Activated naive CD4-positive, alpha-beta T cell treated with anti-CD3 and anti-CD28 coated beads, Interleukin-2, amount 10 ng/mL, durations not matched to agents 7 days and 5 days (primary cell): ENCODE results near the gene ZNF774.
"Not testable (repeated sequence)": the region's sequence is repeated elsewhere in the genome, so short reads cannot be mapped to it uniquely, and the experiment has no call there.

Source experiments
- CTCF ChIA-PET: fragments of 350-600 bp; sonication (Branson Sonifier 250); formaldehyde crosslinking; loops from one replicate; lab custom pipeline; 2021; ENCODE audit warnings: antibody characterized with exemption; lab: Charles Lee
- DNase-seq: peaks from one replicate; pipeline ENCODE4 v3.0.0-alpha.2; 2020
- H3K27ac Mint-ChIP-seq: one replicate; pipeline ENCODE4 v1.8.0; 2021; ENCODE audit warnings: mild to moderate bottlenecking, moderate library complexity, mixed read lengths
- H3K27me3 Mint-ChIP-seq: one replicate; pipeline ENCODE4 v1.8.0; 2021; ENCODE audit warnings: mild to moderate bottlenecking, mixed read lengths
- H3K36me3 Mint-ChIP-seq: one replicate; pipeline ENCODE4 v1.8.0; 2021; ENCODE audit warnings: mixed read lengths
- H3K4me1 Mint-ChIP-seq: one replicate; pipeline ENCODE4 v1.8.0; 2021; ENCODE audit warnings: mixed read lengths
- H3K4me3 Mint-ChIP-seq: one replicate; pipeline ENCODE4 v1.8.0; 2021; ENCODE audit warnings: mild to moderate bottlenecking, moderate library complexity, mixed read lengths
- H3K9me3 Mint-ChIP-seq: one replicate; pipeline ENCODE4 v1.8.0; 2021; ENCODE audit warnings: mixed read lengths

The ZNF774 gene

DNA sequence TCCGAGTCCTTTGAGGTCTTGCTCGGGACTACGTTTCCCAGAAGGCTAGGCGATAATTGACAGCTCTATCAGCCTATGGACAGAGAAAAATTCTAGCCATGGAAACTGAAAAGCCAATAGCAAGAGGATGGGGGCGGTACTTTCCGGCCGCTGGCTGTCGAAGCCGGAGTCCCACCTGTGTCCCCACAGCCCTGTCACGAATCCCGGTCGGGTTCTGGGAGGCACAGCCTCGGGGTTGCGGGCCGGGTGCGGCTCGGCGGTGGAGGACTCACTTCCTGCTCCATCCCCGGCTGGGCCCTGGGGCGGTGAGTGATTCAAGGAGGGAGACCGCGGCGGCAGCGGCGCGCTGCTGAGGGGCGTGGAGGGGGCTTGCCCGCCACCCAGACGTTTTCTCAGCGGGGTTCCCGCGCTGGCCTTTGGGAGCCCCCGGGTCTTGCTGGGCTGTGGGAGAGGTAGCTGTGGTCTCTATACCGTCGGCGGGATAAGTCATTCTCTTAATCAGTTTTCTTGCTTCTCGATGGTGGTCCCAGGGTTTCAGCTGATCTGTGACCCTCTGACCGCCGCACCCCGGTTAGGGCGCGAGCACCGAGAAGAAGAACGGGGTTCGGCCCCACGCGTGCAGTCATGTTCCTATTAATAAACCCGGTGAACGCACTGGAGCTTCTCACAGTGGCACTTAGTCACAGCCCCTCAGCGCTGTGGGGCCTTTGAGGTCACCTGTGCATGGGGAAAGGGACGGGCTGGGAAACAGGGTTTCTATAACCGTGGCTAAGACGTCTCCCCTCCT, at the start of gene ZNF774:
ZNF774 (plus strand) TSS at position 178 of the 787 bp plus-strand sequence. CDS start 2,377 bp downstream, outside the sequence.
- no peaks in the 10 kb centered on the region for H3K9me3 Mint-ChIP-seq
- peak within 1 kb of the TSS; percentile 60 for H3K27ac Mint-ChIP-seq
- CTCF ChIA-PET = interaction anchor here (0.6 to 1.4 kb wide), 4 partner anchors 9 to 130 kb away, joined by 3 to 6 read pairs (median 4); no protein-coding TSS in a partner anchor
- peak within 1 kb of the TSS; percentile 84 for H3K4me3 Mint-ChIP-seq
- no peaks in the 10 kb centered on the region for H3K36me3 Mint-ChIP-seq
- H3K27me3 Mint-ChIP-seq = peaks cover 45% of the 10 kb centered on the region
- H3K4me1 Mint-ChIP-seq = peaks cover 24% of the 10 kb centered on the region
- peak; percentile 95 for DNase-seq

DNA sequence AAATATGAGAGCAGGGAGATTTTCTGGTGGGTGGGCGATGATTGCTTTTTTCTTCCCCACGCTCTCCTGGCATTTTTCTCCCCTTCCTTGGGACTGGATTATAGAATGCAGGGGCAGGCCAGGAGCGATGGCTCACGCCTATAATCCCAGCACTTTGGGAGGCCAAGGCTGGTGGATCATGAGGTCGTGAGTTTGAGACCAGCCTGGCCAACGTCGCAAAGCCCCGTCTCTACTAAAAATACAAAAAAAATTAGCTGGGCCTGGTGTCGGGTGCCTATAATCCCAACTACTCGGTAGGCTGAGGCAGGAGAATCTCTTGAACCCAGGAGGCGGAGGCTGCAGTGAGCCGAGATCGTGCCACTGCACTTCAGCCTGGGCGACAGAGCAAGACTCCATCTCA, 46.7 kb upstream of the ZNF774 start:
- DNase-seq, H3K9me3 Mint-ChIP-seq, H3K4me3 Mint-ChIP-seq, H3K27ac Mint-ChIP-seq, H3K36me3 Mint-ChIP-seq: not testable (repeated sequence)
- CTCF ChIA-PET = interaction anchor here (1.4 to 8.1 kb wide), 3 partner anchors 12 to 162 kb away, joined by 3 to 91 read pairs (median 33); no protein-coding TSS in a partner anchor
- peaks cover 34% of the 10 kb centered on the region for H3K4me1 Mint-ChIP-seq
- H3K27me3 Mint-ChIP-seq = peaks cover 12% of the 10 kb centered on the region

GRCh38 chr15:90305932-90306331, 46.2 kb upstream of the ZNF774 start:
- H3K9me3 Mint-ChIP-seq = no peaks in the 10 kb centered on the region
- no peak overlapping the region for H3K27ac Mint-ChIP-seq
- peaks cover 31% of the 10 kb centered on the region for H3K4me1 Mint-ChIP-seq
- no peaks in the 10 kb centered on the region for H3K36me3 Mint-ChIP-seq
- CTCF ChIA-PET = interaction anchor here (1.4 to 8.1 kb wide), 6 partner anchors 12 to 628 kb away, joined by 3 to 91 read pairs (median 6); no protein-coding TSS in a partner anchor
- peaks cover 12% of the 10 kb centered on the region for H3K27me3 Mint-ChIP-seq
- no peak for DNase-seq
- no peak overlapping the region for H3K4me3 Mint-ChIP-seq

GRCh38 chr15:90306560-90306959, 45.5 kb upstream of the ZNF774 start:
- peak overlapping the region; percentile 70 for H3K27ac Mint-ChIP-seq
- H3K4me1 Mint-ChIP-seq = peaks cover 24% of the 10 kb centered on the region
- DNase-seq = peak; percentile 50
- no peak overlapping the region for H3K4me3 Mint-ChIP-seq
- peaks cover 6% of the 10 kb centered on the region for H3K27me3 Mint-ChIP-seq
- no peaks in the 10 kb centered on the region for H3K9me3 Mint-ChIP-seq
- CTCF ChIA-PET = interaction anchor here (1.4 to 8.1 kb wide), 7 partner anchors 13 to 627 kb away, joined by 3 to 91 read pairs (median 7); no protein-coding TSS in a partner anchor
- no peaks in the 10 kb centered on the region for H3K36me3 Mint-ChIP-seq

- no peak overlapping the region for H3K27ac Mint-ChIP-seq
- H3K27me3 Mint-ChIP-seq = peaks cover 14% of the 10 kb centered on the region
- no peaks in the 10 kb centered on the region for H3K9me3 Mint-ChIP-seq
- no peaks in the 10 kb centered on the region for H3K36me3 Mint-ChIP-seq
- H3K4me1 Mint-ChIP-seq = peaks cover 19% of the 10 kb centered on the region
- no peak overlapping the region for H3K4me3 Mint-ChIP-seq
- no peak for DNase-seq
- CTCF ChIA-PET = interaction anchor here (1.4 to 8.1 kb wide), 7 partner anchors 12 to 626 kb away, joined by 3 to 91 read pairs (median 7); no protein-coding TSS in a partner anchor
Observed at GRCh38 chr15:90307661-90308060, 44.4 kb upstream of the ZNF774 start.

GRCh38 chr15:90309020-90309419, 43.1 kb upstream of the ZNF774 start:
- Mint-ChIP-seq H3K9me3 (no peaks in the 10 kb centered on the region), H3K4me1 (peaks cover 19% of the 10 kb centered on the region), H3K27me3 (peaks cover 19% of the 10 kb centered on the region), H3K27ac (no peak overlapping the region), H3K4me3 (no peak overlapping the region), H3K36me3 (no peaks in the 10 kb centered on the region)
- CTCF ChIA-PET = interaction anchor here (0.9 to 3.9 kb wide), 4 partner anchors 7 to 42 kb away, joined by 3 to 21 read pairs (median 6); no protein-coding TSS in a partner anchor
- DNase-seq = no peak

GRCh38 chr15:90315278-90315982, 36.7 kb upstream of the ZNF774 start:
- no peaks in the 10 kb centered on the region for H3K9me3 Mint-ChIP-seq
- H3K27me3 Mint-ChIP-seq = peaks cover 33% of the 10 kb centered on the region
- CTCF ChIA-PET = interaction anchor here (0.6 to 2.9 kb wide), 5 partner anchors 14 to 610 kb away, joined by 3 to 12 read pairs (median 5); no protein-coding TSS in a partner anchor
- peaks cover 5% of the 10 kb centered on the region for H3K4me1 Mint-ChIP-seq
- no peak overlapping the region for H3K27ac Mint-ChIP-seq
- H3K4me3 Mint-ChIP-seq = no peak overlapping the region
- no peak for DNase-seq
- H3K36me3 Mint-ChIP-seq = no peaks in the 10 kb centered on the region

DNA sequence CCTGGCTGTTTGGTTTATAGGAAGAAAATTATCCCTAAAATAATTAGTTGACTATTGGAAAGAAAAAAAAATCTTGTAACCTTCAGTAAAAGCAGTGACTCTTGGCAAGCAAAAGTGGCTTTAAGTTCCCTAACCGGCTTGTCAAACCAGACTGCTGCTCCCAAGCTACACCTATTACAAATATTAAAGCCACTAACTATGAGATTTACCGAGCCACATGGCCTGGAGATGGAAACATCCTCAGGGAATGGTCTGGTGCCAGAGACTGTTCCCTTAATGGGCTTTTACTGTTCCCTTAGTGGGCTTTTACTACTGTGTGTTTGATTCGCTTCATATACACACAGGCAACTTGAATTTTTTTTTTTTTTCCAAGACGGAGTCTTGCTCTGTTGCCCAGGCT, 35.9 kb upstream of the ZNF774 start:
- H3K27ac Mint-ChIP-seq = no peak overlapping the region
- CTCF ChIA-PET = interaction anchor here (0.8 to 2.9 kb wide), 4 partner anchors 15 to 166 kb away, joined by 3 to 12 read pairs (median 6); no protein-coding TSS in a partner anchor
- no peaks in the 10 kb centered on the region for H3K9me3 Mint-ChIP-seq

DNA sequence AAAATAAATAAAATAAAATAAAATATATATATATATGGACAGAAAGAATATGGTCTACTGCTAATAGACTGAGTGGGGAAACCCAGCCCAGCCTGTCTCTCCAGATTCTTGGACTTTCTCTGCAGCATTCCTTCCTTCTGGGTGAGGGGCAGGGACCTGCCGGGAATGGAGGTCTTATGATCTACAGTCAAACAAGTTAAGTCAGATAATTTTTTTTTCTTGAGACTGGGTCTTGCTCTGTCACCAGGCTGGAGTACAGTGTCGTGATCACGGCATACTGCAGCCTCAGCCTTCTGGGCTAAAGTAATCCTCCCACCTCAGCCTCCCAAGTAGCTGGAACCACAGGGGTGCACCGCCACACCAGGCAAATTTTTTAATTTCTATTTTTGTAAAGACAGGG, 33.5 kb upstream of the ZNF774 start:
- H3K27me3 Mint-ChIP-seq = peaks cover 33% of the 10 kb centered on the region
- no peaks in the 10 kb centered on the region for H3K9me3 Mint-ChIP-seq
- H3K4me1 Mint-ChIP-seq = peaks cover 7% of the 10 kb centered on the region
- no peaks in the 10 kb centered on the region for H3K36me3 Mint-ChIP-seq
- H3K4me3 Mint-ChIP-seq = no peak overlapping the region
- DNase-seq = no peak
- no peak overlapping the region for H3K27ac Mint-ChIP-seq
- CTCF ChIA-PET = interaction anchor here (0.8 to 4.2 kb wide), 14 partner anchors 8 to 331 kb away, joined by 3 to 137 read pairs (median 13); no protein-coding TSS in a partner anchor

More for the DNA sequence above, 35.9 kb upstream of the ZNF774 start:
- H3K27me3 Mint-ChIP-seq = peaks cover 33% of the 10 kb centered on the region
- H3K36me3 Mint-ChIP-seq = no peaks in the 10 kb centered on the region
- DNase-seq = no peak
- no peak overlapping the region for H3K4me3 Mint-ChIP-seq
- H3K4me1 Mint-ChIP-seq = peaks cover 7% of the 10 kb centered on the region

- H3K4me3 Mint-ChIP-seq = no peak overlapping the region
- peaks cover 7% of the 10 kb centered on the region for H3K4me1 Mint-ChIP-seq
- H3K36me3 Mint-ChIP-seq = no peaks in the 10 kb centered on the region
- H3K27me3 Mint-ChIP-seq = peaks cover 24% of the 10 kb centered on the region
- H3K9me3 Mint-ChIP-seq = no peaks in the 10 kb centered on the region
- DNase-seq = peak; percentile 76
- no peak overlapping the region for H3K27ac Mint-ChIP-seq
- CTCF ChIA-PET = interaction anchor here (0.6 to 4.2 kb wide), 76 partner anchors 8 to 615 kb away, joined by 3 to 137 read pairs (median 4); partner anchors contain the start of genes HDDC3, IQGAP1, UNC45A and ZNF774
Observed at GRCh38 chr15:90320062-90320884, 31.8 kb upstream of the ZNF774 start.

GRCh38 chr15:90320885-90321278, 31.2 kb upstream of the ZNF774 start:
- Mint-ChIP-seq H3K4me1 (peaks cover 7% of the 10 kb centered on the region), H3K4me3 (no peak overlapping the region), H3K27ac (no peak overlapping the region), H3K27me3 (peaks cover 18% of the 10 kb centered on the region), H3K9me3 (no peaks in the 10 kb centered on the region), H3K36me3 (no peaks in the 10 kb centered on the region)
- DNase-seq = no peak
- CTCF ChIA-PET = interaction anchor here (0.9 to 4.2 kb wide), 32 partner anchors 8 to 612 kb away, joined by 3 to 137 read pairs (median 8); partner anchors contain the start of genes HDDC3 and IQGAP1

DNA sequence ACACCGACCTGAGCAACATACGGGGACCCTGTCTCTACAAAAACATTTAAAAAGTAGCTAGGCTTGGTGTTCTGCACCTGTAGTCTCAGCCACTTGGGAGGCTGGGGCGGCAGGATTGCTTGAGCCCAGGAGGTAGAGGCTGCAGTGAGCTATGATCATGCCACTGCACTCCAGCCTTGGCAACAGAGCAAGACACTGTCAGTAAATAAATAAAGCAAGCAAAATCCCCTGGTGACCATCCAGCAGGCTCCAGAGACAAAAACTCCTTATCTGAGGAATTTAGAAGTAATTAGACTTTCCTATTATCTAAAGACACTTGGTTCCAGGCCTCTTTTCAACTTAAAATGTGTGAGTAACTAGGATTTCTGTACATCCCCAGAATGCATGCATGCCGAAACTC, 29.5 kb upstream of the ZNF774 start:
- Mint-ChIP-seq H3K27ac (no peak overlapping the region), H3K36me3 (no peaks in the 10 kb centered on the region), H3K4me1 (peaks cover 7% of the 10 kb centered on the region), H3K9me3 (no peaks in the 10 kb centered on the region), H3K27me3 (peaks cover 18% of the 10 kb centered on the region), H3K4me3 (no peak overlapping the region)
- CTCF ChIA-PET = interaction anchor here (1.4 kb wide), 1 partner anchor 16 kb away, joined by 4 read pairs; no protein-coding TSS in a partner anchor
- no peak for DNase-seq

DNA sequence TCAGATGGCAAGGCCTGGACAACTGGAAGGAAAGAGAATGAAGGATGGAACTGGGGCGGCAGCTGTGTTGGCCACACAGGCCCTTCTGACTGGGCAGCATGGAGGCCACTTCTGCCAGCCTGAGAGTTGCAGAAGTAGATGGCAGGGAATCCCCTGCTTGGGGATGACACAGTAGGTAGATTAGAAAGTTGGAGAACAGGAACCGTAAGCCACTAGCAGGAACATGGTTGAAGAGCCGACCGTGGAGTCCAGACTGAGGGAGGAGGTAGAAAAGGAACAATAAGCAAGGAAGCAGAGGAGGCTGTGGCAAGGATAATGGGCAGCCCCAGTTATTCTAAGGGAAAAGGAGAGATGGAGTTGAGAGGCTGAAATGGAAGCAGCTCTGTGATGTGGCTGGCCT, 26.4 kb upstream of the ZNF774 start:
- H3K4me3 Mint-ChIP-seq = no peak overlapping the region
- no peak for DNase-seq
- no peak overlapping the region for H3K27ac Mint-ChIP-seq

More for the DNA sequence above, 26.4 kb upstream of the ZNF774 start:
- no peaks in the 10 kb centered on the region for H3K36me3 Mint-ChIP-seq
- H3K9me3 Mint-ChIP-seq = no peaks in the 10 kb centered on the region
- H3K4me1 Mint-ChIP-seq = no peaks in the 10 kb centered on the region
- CTCF ChIA-PET = interaction anchor here (2.2 to 2.8 kb wide), 2 partner anchors 19 to 156 kb away, joined by 7 to 12 read pairs; no protein-coding TSS in a partner anchor
- H3K27me3 Mint-ChIP-seq = peaks cover 13% of the 10 kb centered on the region
